BJ (cell line): Measurements from ENCODE around the gene CHRNB4. TPM values are rescaled to one million over a fixed set of nuclear protein-coding genes. Genes with fewer than 3 reads are reported as not detected.

Source experiments
- CTCF ChIA-PET: fragments of 350-600 bp; formaldehyde crosslinking; extraction: SDS; loops from one replicate; lab custom pipeline; 2021; ENCODE audit warnings: antibody characterized with exemption, inconsistent platforms; lab: Yijun Ruan, JAX
- POLR2A ChIA-PET: fragments of 300-600 bp; sonication (Branson Sonifier 250); formaldehyde crosslinking; extraction: SDS; loops from one replicate; lab custom pipeline; 2021; ENCODE audit warnings: antibody characterized with exemption; lab: Charles Lee
- DNase-seq: peaks from one replicate; pipeline ENCODE4 v3.0.0-alpha.2; 2011; ENCODE audit warnings: low read depth
- H3K27me3 ChIP-seq: 2 replicates; pipeline ENCODE4 v1.6.0; 2011; ENCODE audit warnings: low read length; ENCODE audit not compliant: control insufficient read depth, insufficient read depth
- H3K36me3 ChIP-seq: 2 replicates; pipeline ENCODE4 v1.5.1; 2011; ENCODE audit warnings: low read length; ENCODE audit not compliant: control insufficient read depth, insufficient read depth
- H3K4me3 ChIP-seq: 2 replicates; pipeline ENCODE4 v1.5.1; 2011; ENCODE audit warnings: low read depth, mild to moderate bottlenecking, control low read depth, low read length
- polyA plus RNA-seq: library from polyadenylated mRNA; depleted of rRNA; stranded (reverse); fragments of >200 nt; gene quantifications from 2 replicates; pipeline ENCODE4 v1.2.3, GENCODE V29; 2011
- TF ChIP-seq, protein P1 (sequence below): IDR thresholded peaks from 2 replicates; pipeline ENCODE4 v1.5.1; 2011; ENCODE audit warnings: low read depth, mild to moderate bottlenecking, control low read depth, inconsistent platforms, low read length, moderate library complexity; ENCODE audit not compliant: insufficient read depth

Gene CHRNB4
- polyA plus RNA-seq, 1 experiment = not detected

GRCh38 chr15:78637776-78638435 lies 3.1 kb downstream of the CHRNB4 start:
- DNase-seq = no peak
- POLR2A ChIA-PET = no interaction called here
- Histone ChIP-seq H3K36me3 (no peaks in the 10 kb centered on the region), H3K27me3 (peaks cover 14% of the 10 kb centered on the region), H3K4me3 (no peak overlapping the region)
- CTCF ChIA-PET = interaction anchor here (0.7 to 2.8 kb wide), 11 partner anchors 8 to 292 kb away, joined by 3 to 13 read pairs (median 4); no protein-coding TSS in a partner anchor
- TF ChIP-seq, protein P1, sequence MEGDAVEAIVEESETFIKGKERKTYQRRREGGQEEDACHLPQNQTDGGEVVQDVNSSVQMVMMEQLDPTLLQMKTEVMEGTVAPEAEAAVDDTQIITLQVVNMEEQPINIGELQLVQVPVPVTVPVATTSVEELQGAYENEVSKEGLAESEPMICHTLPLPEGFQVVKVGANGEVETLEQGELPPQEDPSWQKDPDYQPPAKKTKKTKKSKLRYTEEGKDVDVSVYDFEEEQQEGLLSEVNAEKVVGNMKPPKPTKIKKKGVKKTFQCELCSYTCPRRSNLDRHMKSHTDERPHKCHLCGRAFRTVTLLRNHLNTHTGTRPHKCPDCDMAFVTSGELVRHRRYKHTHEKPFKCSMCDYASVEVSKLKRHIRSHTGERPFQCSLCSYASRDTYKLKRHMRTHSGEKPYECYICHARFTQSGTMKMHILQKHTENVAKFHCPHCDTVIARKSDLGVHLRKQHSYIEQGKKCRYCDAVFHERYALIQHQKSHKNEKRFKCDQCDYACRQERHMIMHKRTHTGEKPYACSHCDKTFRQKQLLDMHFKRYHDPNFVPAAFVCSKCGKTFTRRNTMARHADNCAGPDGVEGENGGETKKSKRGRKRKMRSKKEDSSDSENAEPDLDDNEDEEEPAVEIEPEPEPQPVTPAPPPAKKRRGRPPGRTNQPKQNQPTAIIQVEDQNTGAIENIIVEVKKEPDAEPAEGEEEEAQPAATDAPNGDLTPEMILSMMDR = no peak

DNA sequence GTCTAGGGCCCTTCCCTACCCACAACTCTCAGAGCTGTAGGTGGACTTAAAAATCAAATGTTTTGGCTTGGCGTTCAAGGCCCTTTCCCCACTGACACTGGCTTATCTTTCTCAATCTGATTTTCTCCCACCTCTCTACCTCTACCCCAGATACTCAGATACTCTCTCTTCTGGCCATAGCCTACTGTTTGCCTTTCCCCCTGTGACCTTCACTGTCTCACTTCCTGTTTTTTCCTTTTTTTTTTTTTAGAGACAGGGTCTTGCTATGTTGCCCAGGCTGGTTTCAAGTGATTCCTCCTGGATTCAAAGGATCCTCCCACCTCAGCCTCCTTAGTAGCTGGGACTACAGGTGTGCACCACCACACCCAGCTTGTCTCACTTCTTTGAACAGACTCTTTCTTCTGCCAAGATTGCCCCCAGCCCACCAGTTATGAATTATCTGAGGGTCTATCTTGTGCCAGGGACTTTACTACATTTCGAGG lies 4.6 kb downstream of the CHRNB4 start:
- CTCF ChIA-PET = interaction anchor here (0.6 to 3.7 kb wide), 2 partner anchors 61 to 73 kb away, joined by 3 to 21 read pairs; no protein-coding TSS in a partner anchor
- H3K4me3 ChIP-seq = no peak overlapping the region
- H3K36me3 ChIP-seq = no peaks in the 10 kb centered on the region
- TF ChIP-seq, protein P1 = no peak
- POLR2A ChIA-PET = no interaction called here
- DNase-seq = no peak
- H3K27me3 ChIP-seq = peaks cover 10% of the 10 kb centered on the region

GRCh38 chr15:78635346-78635745 lies 5.7 kb downstream of the CHRNB4 start:
- Histone ChIP-seq H3K27me3 (peaks cover 6% of the 10 kb centered on the region), H3K36me3 (no peaks in the 10 kb centered on the region), H3K4me3 (no peak overlapping the region)
- POLR2A ChIA-PET = no interaction called here
- DNase-seq = no peak
- CTCF ChIA-PET = interaction anchor here (0.7 to 3.7 kb wide), 4 partner anchors 11 to 116 kb away, joined by 3 to 21 read pairs (median 3); no protein-coding TSS in a partner anchor
- TF ChIP-seq, protein P1 = no peak

GRCh38 chr15:78634210-78635145 lies 6.5 kb downstream of the CHRNB4 start:
- DNase-seq = no peak
- ChIA-PET CTCF (interaction anchor here (0.8 to 3.7 kb wide), 5 partner anchors 11 to 627 kb away, joined by 3 to 21 read pairs (median 3); no protein-coding TSS in a partner anchor), POLR2A (no interaction called here)
- Histone ChIP-seq H3K27me3 (peaks cover 3% of the 10 kb centered on the region; the same call in 1 of the 2 replicates), H3K36me3 (no peaks in the 10 kb centered on the region), H3K4me3 (no peak overlapping the region)
- TF ChIP-seq, protein P1 = no peak
